ENCODE results near the gene MAP4K2.
A peak's percentile ranks its signal among the peaks of the same experiment; 100 is the strongest.

The MAP4K2 gene

DNA sequence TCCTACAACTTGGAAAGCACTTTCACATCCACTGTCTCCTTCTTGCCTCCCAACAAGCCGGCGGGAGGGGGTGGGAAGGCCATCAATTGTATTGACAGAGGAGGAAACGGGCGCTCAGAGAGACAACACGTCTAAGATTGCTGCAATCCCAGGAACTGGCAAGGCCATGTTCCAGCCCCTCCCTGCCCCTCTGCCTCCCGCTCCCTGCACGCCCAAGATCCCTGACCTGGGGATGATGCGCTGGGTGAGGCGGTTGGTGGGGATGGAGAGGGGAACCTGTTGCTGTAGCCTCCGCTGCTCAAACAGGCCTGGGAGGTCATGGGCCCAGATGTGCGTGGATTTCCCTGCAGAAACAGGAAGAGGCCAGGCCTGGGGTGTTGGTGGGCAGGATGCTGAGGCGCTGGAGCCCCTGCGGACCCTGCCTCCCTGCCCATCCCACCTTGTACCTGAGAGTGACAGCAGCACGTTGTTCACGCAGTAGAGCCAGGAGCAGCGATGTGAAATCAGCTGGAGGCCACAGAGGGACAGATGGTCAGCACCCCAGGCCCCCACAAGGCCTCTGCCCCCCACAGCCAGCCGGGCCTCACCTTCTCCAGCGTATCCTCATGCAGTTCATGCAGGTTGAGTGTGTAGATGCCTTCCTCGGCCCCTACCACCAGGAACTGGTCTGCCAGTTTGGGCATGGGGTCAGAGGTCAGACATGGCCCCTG lies 6.8 kb downstream of the MAP4K2 start:
- DNase-seq (ENCODE audit: insufficient read length) (peak; percentile 7), FAIRE-seq (no peak)
- TF ChIP-seq TAF1 (IDR thresholded peaks at IDR 0.05; ENCODE audit: borderline replicate concordance, low read depth, low read length) = no peak
- no peak for TF ChIP-seq POLR2A (IDR thresholded peaks at IDR 0.05; ENCODE audit: low read depth, low read length)
- TF ChIP-seq POLR2AphosphoS5 (IDR thresholded peaks at IDR 0.05; ENCODE audit: low read depth, low read length) = no peak

DNA sequence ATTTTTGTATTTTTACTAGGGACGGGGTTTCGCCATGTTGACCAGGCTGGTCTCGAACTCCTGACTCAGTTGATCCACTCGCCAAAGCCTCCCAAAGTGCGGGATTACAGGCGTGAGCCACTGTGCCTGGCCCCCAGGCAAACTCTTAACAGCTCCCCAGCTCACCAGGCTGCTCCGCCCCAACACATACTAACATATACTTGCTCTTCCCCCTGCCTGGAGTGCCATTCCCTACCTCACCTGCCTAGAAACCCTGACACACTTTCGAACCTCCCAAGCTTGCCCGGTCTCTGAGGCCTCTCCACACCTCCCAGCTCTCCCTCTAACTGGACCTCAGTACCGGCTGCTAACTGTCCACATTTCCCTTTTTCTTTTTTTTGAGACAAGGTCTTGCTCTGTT lies 8.5 kb downstream of the MAP4K2 start:
- TF ChIP-seq POLR2A (IDR thresholded peaks at IDR 0.05; ENCODE audit: low read depth, low read length) (no peak), POLR2AphosphoS5 (IDR thresholded peaks at IDR 0.05; ENCODE audit: low read depth, low read length) (no peak), TAF1 (IDR thresholded peaks at IDR 0.05; ENCODE audit: borderline replicate concordance, low read depth, low read length) (no peak)
- FAIRE-seq (no peak), DNase-seq (ENCODE audit: insufficient read length) (no peak)

DNA sequence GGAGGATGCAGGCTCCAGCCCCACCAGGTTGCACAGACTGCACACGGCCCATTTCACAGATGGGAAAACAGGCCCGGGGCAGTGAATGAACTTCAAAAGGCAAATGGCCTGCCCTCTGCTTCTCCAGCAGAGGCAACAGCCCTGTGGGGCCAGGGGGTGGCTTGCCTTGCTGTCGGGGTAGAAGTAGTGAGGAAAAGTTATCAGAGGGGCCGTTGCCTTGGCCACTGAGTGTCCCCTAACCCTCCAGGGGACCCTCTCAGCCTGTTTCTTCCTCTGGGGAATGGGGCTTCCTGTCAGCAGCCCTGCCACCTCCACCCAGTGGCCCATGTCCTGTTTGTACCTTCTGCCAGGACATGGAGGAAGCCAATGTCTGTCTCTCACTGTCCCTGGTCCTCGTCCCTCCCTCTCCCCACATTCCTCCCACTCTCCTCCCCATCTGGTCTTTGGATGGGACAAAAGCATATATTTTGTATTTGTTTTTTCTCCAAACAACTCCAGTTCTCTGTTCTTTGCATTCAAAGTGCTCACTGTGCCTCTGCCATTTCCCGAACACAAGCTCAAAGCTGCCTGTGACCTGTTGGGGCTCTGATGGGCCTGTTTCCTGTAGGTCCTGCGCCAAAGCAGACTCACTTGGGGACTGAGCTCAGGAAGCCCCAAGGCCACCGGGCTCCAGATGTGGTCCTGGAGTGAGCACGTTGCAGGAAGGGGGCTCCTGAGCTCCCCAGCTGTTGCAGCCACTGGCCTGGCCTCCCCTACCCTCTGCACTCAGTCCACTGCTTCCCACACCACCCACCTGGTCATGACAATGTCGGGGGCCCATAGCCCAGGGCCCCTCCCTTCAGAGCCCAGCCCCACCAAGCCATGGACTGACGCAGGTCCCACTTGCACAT lies 9.5 kb downstream of the MAP4K2 start:
- TF ChIP-seq TAF1 (IDR thresholded peaks at IDR 0.05; ENCODE audit: borderline replicate concordance, low read depth, low read length) (no peak), POLR2A (IDR thresholded peaks at IDR 0.05; ENCODE audit: low read depth, low read length) (no peak), POLR2AphosphoS5 (IDR thresholded peaks at IDR 0.05; ENCODE audit: low read depth, low read length) (no peak)
- DNase-seq (ENCODE audit: insufficient read length) = no peak
- FAIRE-seq = no peak

DNA sequence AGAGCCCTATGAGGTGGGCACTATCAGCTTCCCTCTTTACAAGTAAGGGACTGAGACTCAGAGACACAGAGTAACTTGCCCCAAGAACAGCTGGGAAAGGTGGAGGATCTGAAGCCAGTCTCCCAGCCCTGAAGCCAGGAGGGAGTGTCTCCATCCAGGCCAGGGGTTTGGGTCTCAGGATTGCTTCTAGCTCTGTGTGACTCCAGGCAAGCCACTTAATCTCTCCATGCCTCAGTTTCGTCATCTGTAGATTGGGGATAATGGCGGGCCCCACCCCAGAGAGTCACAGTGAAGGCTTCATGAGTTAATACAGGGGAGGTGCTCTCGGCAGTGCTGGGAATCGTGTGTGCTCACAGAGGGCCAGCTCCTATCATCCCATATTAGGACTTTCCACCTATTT lies 10.5 kb downstream of the MAP4K2 start:
- FAIRE-seq (no peak), DNase-seq (ENCODE audit: insufficient read length) (peak; percentile 16)
- TF ChIP-seq TAF1 (IDR thresholded peaks at IDR 0.05; ENCODE audit: borderline replicate concordance, low read depth, low read length) = no peak
- no peak for TF ChIP-seq POLR2A (IDR thresholded peaks at IDR 0.05; ENCODE audit: low read depth, low read length)
- TF ChIP-seq POLR2AphosphoS5 (IDR thresholded peaks at IDR 0.05; ENCODE audit: low read depth, low read length) = no peak

DNA sequence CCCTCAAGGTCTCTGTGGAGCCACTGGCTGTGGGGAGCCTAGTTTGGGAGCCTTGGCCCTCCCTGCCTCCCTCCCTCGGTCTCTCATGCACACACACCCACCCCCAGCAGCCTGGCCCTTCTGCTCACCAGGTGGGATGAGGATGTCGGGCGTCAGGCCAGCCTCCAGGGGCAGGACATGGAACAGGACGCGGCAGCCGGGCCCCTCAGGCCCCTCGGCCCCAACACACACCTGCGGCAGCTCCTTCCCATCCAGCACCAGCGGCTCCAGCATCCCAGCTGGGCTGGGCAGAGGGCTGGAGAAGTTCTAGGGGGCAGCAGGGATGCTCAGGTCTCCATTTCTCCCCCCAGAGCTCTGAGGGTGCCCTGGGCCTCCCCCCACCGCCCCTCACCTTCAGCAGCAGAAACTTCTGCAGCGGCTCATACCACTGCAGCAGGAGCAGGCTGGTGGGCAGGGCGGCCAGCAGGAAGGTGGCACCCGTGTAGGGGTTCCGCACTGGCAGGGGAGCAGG lies 11.2 kb downstream of the MAP4K2 start:
- DNase-seq (ENCODE audit: insufficient read length) (no peak), FAIRE-seq (no peak)
- TF ChIP-seq POLR2AphosphoS5 (IDR thresholded peaks at IDR 0.05; ENCODE audit: low read depth, low read length) (no peak), TAF1 (IDR thresholded peaks at IDR 0.05; ENCODE audit: borderline replicate concordance, low read depth, low read length) (no peak), POLR2A (IDR thresholded peaks at IDR 0.05; ENCODE audit: low read depth, low read length) (no peak)

DNA sequence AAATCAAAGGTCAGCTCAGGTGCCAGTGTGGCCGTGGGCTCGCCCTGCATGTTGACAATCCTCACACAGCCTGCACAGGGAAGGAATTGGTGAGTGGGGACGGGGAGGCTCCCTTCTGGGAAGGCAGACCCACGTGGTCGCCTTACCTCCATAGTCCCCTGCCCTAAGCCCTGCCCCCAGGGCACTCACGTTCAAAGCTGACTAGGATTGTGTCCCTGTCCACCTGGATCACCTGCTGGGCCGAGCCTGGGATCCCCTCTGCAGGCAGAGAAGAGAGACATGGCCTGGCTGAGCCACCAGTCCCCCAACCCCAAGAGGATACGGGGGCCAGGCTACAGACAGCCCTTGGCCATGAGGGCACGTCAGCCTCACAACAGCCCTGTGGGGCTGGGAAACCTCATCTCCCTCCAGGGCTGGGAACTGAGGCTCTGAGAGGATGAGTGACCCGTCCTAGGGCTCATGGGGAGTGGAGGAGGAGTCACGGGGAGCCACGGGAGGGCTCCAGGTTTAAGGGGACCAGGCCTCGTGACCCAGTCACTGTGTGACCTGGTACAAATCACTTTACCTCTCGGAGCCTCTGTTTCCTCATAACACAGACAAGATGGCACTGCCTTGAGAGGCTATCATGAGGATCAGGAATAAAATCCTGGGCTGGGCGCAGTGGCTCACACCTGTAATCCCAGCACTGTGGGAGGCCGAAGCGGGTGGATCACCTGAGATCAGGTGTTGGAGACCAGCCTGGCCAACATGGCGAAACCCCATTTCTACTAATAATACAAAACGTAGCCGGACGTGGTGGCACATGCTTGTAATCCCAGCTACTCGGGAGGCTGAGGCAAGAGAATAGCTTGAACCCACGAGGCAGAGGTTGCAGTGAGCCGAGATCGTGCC lies 12.6 kb downstream of the MAP4K2 start:
- no peak for FAIRE-seq
- TF ChIP-seq POLR2AphosphoS5 (IDR thresholded peaks at IDR 0.05; ENCODE audit: low read depth, low read length) (no peak), POLR2A (IDR thresholded peaks at IDR 0.05; ENCODE audit: low read depth, low read length) (no peak), TAF1 (IDR thresholded peaks at IDR 0.05; ENCODE audit: borderline replicate concordance, low read depth, low read length) (no peak)

DNA sequence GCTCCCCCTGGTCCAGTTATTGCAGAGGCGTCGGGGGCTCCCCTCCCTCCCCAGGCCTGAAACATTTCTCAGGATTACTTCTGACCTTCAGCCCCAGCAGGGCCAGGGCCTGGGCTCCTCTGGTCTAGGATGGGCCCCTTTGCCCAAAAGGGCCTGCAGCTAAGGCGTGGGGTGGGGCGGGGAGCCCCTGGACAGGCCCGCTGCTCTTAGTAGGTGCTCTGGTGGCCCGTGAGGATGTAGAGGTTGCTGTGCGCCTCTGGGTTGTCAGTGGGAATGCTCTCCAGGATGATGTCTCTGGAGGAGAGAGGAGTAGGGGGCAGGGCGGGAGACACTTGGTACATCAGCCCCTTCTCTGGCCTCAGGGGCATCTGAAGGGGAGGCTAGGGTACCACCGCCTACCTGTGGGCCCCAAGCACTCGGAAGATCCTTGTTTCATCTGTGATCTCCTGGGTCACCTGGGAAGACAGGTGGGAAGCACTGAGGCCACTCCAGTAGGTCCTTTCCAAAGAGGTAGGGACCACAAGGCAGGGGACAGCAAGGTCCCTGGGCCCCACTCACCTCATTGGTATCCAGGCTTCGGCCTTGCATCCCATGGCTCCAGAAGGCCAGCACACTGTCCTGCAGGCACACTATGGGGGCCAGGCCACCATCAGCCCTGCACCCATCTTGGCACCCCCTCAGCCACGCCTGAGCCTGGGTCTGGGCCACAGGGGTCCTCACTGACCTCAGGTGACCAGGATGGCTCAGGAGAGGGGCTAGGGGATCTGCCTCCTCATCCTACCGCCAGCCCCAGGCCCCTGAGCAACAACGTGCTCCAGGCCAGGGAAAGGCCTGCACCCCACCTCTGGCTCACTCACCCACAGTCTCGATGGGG lies 13.4 kb downstream of the MAP4K2 start:
- TF ChIP-seq POLR2A (IDR thresholded peaks at IDR 0.05; ENCODE audit: low read depth, low read length) (no peak), TAF1 (IDR thresholded peaks at IDR 0.05; ENCODE audit: borderline replicate concordance, low read depth, low read length) (no peak), POLR2AphosphoS5 (IDR thresholded peaks at IDR 0.05; ENCODE audit: low read depth, low read length) (no peak)
- DNase-seq (ENCODE audit: insufficient read length) = peak; percentile 5
- no peak for FAIRE-seq

More for the DNA sequence above, 12.6 kb downstream of the MAP4K2 start:
- peak; percentile 8 for DNase-seq (ENCODE audit: insufficient read length)

DNA sequence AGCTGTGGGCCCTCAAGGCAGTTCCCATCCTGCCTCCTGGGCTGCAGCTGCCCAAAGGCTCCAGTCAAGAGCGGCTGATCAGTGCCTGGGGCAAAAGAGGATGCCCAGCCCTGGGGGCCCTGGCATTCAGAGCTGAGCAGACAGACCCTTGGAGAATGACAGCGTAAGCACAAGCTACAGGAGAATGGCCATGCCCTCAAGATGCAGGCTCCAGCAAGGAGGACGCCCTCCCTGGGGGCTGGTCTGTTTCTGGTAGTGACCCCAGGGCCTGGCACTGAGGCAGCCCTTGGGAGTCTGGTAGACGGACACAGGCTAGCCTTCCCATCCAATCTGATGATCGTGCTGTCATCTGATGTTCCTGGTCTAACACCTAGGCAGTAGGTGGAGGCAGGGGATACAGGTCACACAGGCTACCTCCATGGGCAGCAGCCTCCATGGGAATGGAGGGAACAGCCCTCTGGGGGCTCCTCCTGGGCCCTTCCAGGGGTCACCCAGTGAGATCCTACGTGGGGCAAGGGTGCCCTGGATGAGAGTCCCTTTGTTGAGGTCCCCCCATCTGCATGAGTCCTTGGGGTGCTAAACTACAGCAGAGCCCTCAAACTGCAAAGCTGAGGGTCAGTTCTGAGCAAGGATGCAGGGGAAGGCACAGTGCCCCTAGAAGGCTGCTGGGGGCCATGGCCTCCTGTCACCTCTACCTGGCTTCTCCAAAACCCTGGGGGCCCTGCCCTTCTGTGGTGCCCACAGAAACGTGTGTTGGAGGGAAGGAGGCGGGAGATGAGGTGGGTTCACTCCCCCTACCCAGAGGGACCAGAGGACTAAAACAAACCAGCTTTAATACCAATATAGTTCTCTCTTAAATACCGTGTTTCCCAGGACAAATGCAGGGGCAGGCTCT lies 14.4 kb downstream of the MAP4K2 start:
- TF ChIP-seq POLR2AphosphoS5 (IDR thresholded peaks at IDR 0.05; ENCODE audit: low read depth, low read length) (no peak), POLR2A (IDR thresholded peaks at IDR 0.05; ENCODE audit: low read depth, low read length) (no peak), TAF1 (IDR thresholded peaks at IDR 0.05; ENCODE audit: borderline replicate concordance, low read depth, low read length) (no peak)
- FAIRE-seq = no peak
- peak; percentile 12 for DNase-seq (ENCODE audit: insufficient read length)

DNA sequence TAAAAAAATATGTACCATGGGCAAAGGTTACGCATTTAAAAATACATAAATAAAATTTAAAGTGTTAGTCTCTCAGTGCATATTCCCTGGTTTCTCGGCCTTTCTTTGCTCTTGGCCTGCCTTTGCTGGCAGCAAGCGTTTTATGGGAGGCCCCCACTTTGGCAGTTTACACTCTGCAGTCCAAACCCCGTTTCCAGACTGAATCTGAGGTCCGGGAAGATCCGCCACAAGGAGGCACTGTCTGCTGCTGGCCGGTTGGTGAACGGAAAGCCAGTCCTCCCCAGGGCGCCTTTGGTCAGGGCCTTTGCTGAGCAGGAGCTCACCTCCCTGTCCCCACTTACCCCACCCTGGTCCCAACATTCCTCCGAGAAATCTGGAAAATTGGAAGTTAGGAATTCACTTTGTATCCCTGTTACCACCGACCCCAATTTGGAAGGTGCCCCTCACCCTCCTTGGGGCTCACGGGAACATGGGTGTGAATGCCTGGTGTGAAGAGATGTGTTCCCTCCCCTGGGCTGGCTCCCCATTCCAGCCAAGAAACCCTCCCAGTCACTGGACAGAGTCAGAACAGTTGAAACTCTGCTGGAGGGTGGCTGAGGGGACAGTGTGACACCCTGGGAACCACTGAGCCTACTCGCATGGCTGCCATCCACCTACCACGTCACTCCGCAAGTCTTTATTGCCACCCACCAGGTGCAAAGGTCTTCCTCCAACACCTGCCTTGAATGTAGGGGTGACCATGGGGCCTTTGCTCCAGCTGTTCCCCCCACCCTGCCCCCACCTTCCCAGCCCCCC lies 15.3 kb downstream of the MAP4K2 start:
- TF ChIP-seq POLR2A (IDR thresholded peaks at IDR 0.05; ENCODE audit: low read depth, low read length) = no peak
- no peak for TF ChIP-seq TAF1 (IDR thresholded peaks at IDR 0.05; ENCODE audit: borderline replicate concordance, low read depth, low read length)
- no peak for TF ChIP-seq POLR2AphosphoS5 (IDR thresholded peaks at IDR 0.05; ENCODE audit: low read depth, low read length)
- peak; percentile 27 for FAIRE-seq
- DNase-seq (ENCODE audit: insufficient read length) = peak; percentile 75
